ENCODE measurements around the gene KCNMA1.
A peak's percentile ranks its signal among the peaks of the same experiment; 100 is the strongest.
"Not testable (repeated sequence)": the region's sequence is repeated elsewhere in the genome, so short reads cannot be mapped to it uniquely, and the experiment has no call there.

Gene KCNMA1

DNA sequence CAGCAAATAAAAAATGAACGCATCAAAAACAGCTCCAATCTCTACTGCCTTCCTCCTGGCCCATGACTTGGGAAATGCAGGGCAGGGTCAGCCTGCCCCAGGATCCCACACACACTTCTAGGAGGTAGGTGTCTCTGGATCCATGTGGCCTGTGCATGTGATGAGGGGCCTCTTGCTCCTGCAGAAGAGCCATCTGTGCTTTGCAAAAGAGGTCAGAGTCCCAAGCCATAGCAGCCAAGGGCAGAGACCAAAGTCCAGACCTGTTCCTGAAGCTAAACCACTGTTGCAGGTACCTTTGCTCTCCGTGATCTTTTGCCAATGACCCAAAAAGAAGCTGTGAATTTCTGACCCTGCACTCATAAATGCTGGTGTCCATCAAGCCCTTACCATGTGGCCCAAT is 57.1 kb downstream of the KCNMA1 start:
- no peak for DNase-seq

- no peak for DNase-seq
Observed at GRCh38 chr10:77578583-77579227, 58.9 kb downstream of the KCNMA1 start.

- DNase-seq, result no peak
Observed at GRCh38 chr10:77577666-77578229, 59.9 kb downstream of the KCNMA1 start.

DNA sequence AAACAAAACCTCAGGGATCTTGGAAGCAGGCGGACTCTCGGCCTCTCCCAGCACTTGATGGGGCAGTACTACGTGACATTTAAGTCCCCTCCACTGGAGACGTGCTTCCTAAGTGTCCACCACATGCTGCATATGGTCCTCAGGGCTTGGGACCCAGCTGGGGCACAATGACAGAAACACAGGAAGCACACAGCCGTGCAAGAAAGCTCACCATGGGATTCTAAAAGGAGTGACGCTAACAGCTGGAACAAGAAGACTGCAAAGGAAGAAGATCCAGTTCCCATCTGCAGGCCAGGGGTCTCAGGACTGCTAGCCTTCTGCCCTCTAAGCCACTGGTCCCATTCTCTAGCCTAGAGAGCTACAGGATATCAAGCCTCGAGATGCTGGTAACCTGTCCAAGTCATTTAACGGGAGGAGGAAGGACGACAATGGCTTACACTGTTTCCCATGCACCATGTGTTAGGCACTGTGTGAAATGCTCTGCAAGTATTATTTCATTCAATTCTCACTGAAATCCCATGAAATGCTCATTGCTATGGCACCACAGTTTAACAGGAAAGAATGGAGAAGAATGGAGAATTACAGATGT is 61.1 kb downstream of the KCNMA1 start:
- no peak for DNase-seq

DNA sequence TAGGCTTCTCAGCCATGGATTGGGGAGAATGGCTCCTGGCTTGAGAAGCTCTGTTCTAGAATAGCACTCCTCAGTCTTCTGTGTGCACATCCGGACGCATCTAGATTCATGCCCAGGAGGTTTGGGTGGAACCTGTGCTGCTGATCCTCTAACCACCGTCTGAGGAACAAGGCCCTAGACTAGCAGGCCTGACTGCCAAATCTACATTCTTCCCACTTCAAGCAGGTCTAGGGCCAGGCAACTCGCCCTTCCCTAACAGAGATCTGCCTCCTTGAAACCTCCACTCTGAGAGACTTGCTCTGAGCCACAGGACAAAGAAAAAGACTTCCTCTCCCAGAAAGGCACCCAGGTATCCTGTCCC is 61.6 kb downstream of the KCNMA1 start:
- no peak for DNase-seq

DNA sequence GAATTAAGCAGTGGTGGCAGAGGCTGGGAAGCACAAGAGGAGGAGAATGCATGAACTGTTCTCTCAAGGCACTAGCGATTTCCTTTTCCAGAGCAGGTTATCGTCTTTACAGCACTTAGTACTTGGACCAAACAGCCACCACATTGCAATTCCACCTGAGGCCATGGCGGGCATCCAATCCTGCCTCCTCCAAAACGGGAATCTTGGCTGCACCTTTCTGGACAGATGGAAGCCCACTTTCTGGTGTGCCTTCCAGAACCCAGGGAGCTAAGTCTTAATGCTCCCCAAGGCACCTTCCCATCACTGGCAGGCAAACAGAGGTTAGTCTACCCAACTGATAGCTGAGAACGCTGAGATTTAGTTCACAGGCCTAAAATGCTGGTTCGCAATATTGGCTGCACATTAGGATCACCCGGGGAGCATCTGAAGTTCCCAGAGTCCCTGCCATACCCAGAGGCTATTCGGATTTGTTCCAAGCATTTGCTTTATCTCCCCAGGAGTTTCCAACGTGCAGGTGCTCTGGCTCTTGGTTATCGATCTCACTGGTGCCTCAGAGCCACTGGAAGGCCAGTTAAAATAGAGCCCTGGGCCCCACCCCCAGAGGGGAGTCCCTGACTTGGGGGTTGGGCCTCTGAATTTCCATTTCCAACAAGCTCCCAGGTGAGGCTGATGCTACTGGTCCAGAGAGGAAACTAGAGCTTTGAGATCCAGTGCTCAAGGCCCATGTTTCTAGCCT is 62.2 kb downstream of the KCNMA1 start:
- DNase-seq, result no peak

DNA sequence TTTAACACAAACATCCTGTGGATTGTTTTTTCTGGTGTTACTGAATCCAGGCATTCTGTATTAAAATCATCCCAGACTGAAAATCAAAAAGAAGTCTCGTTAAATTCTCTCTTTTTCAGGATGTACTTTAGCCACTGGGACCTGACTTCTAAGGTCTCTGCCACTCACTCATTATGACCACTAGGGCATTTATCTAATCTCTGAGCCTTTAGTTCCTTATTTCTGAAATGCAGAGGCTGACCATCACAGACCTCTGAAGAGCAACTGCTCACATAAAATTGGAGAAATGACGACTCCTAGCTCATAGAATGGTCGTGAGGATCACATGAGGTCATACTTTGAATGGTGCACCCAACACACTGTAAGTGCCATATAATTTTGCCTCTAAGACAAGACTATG is 63.2 kb downstream of the KCNMA1 start:
- peak; percentile 35 to 56 for DNase-seq

DNA sequence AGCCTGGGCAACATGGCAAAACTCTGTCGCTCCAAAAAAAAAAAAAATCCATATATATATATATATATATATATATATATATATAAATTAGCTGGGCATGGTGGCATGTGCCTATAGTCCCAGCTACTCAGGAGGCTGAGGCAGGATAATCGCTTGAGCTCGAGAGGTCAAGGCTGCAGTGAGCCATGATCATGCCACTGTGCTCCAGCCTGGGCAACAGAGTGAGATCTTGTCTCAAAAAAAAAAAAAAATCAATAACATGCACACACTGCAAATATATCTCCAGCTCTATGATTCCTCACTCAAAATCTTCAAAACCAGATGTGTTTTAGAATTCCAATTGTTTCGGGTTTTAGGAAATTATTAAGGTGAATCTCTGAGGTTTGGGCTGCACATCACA is 65.1 kb downstream of the KCNMA1 start:
- DNase-seq, result not testable (repeated sequence)

GRCh38 chr10:77571490-77571889 is 66.1 kb downstream of the KCNMA1 start:
- no peak for DNase-seq

DNA sequence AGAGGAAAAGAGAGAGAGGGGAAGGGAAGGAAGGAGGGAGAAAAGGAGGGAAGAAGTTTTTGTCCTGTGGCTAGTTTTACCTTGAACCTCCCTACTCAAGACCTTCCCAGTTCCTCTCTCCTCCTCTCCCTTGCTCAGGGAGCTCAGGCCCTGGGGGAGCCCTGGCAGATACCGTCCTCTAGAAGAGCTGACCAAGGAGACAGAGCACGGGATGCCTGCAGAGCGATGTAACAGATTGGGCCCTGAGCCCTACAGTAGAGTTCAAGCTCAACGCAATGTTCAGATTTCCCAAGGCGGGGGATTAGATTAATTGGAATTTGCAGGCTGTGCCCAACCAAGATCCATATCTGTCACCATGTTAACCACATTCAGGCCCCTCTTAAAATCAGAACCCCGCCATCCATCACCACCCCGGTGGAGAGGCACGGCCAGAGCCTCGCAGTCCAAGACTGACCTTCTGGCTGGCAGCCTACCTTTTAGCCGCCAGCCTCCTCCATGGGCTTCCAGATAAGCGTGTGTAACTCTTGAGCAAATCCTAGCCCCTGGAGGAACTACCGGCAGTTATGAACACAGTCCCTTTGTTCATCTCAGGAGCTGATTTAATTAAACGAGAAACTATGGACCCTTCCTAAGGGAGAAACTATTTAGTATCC is 70.6 kb downstream of the KCNMA1 start:
- no peak for DNase-seq

- no peak for DNase-seq
Observed at GRCh38 chr10:77566236-77566635, 71.4 kb downstream of the KCNMA1 start.

- no peak for DNase-seq
Observed at GRCh38 chr10:77565590-77566023, 72.0 kb downstream of the KCNMA1 start.

DNA sequence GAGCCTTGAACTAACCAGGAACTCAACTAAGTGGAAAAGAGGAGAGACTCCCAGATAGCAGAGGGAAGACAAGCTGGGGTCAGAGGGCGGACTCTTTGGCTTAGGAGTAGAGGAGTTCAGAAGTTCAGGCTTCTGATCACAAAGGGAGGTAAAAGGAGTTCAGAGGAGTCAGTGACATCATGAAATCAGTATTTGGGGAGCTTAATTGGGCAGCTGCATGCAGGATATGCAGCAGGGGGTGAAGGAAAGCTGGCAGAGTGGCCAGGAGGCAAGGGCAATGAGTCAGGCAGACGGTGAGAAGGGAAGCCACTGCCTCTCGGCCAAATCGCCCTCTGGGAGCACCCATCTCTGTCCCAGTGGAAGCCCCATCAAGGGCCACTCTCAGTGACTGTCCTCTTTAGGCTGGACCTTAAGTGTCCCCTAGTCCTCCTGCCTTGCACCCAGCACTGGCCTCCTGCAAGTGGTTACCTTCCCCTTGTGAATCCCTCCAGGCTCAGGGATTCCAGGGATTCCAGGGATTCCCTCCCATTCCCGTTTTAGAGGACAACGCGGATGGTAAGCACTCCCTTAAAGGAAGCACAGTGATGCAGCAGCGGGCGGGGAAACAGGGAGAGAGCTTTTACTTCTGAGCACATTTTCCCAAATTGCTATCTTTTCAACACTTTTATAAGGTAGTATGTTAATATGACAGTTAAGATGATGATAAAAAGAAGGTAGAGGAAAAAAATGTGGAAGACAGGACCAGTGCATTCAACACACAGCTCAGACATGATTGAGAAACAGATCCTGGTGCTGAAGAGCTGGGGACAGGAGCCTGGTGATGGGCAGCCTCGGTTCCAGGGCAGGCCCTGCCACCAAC is 72.6 kb downstream of the KCNMA1 start:
- no peak for DNase-seq

- DNase-seq, result no peak
Observed at GRCh38 chr10:77563638-77564270, 73.9 kb downstream of the KCNMA1 start.

- DNase-seq, result no peak
Observed at GRCh38 chr10:77562742-77563141, 74.9 kb downstream of the KCNMA1 start.

GRCh38 chr10:77561991-77562390 is 75.6 kb downstream of the KCNMA1 start:
- no peak for DNase-seq

DNA sequence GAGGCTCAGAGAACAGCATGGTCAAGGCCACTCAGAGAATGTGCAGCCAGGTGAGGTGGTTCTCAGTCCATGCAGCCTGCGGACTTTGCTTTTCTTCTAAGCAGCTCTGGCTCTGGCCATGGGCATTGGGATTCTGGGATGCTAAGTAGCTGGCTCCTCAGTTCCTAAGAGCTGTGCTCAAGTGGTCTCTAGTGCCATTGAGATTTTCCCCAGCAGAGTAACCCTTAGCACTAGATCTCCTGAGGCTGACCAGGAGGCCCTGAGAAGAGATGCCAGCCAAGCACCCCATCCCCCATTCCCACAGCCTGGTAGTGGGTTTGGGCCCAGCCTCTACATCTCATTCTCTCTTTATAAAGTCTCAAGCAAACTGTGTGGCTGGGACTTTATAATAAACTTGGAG is 77.1 kb downstream of the KCNMA1 start:
- no peak for DNase-seq

- no peak for DNase-seq
Observed at GRCh38 chr10:77560052-77560451, 77.6 kb downstream of the KCNMA1 start.

DNA sequence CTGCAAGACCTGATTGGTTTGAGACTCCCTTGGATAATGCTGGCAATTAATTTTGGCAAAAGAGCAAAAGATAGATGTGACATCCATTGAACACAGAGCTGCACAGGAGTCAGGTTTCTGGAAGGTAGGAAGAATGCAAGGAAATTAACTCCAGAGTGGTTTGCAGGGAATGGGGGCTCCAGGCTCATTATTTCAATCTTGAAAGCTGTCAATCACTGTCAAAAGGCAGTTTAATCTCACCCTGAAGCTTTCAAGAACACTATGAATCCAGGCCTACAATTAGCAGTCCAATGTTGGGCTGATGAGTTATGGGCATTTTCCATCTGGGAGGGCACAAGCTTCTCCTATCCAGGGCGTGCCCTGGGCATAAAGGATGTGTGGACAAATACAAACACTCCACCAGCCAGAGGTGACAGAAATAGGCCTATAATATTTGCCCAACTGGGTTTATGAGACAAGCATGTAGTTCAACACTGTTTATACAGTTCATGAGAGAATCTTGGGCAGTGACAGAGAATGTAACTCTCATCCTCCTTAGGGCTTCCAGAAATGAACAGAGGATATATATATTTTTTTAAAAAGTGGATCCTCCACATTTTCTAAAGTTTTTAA is 80.5 kb downstream of the KCNMA1 start:
- no peak for DNase-seq

DNA sequence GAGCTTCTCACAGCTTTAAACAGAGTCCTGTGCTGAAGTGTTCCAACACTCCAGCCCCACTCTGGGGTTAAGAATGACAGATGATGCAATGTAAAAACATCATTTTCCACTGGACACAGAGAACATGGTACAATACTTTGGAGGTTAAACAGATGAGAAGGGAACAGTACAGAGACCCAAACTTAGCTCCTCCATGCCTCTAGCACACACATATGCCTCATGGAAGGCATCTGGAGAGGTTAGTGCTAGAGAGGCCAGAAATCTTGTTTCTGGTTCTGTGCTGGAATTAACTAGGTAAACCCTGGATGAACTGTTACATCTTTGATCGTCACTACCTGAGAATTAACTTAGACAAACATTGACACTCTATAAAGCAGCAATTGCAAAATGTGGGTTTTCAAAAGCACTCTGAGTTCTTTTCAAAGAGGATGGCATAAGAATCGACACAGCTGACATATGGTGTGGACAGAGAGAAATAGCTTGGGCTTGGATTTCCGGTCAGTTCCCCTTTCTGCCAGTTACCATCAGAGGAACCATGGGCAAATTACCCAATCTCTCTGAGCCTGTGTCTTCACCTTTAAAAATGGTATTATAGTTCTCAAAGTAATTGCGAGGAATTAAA is 81.9 kb downstream of the KCNMA1 start:
- DNase-seq, result peak in 1 of 2 experiments; percentile 16

DNA sequence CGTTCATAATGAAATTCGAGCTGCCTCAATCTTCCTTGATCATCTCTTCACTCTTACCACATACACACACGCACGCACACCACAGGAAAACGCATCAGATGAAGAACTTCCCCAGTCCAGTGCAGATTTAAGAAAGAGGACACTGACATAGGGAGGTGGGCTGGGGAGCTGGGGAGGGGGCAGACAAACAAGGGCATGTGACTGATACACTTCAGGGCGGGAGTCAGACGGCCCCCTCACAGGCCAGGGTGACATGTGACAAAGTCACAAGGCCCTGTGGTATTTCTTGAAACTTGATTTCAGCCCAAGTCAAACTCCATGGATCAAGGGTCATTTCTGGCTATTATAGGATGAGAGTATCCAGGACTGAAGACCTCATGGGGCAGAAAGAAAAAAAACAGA is 82.6 kb downstream of the KCNMA1 start:
- DNase-seq, result peak; percentile 71 to 73
